ENCODE data around the gene CWC27.

DNA sequence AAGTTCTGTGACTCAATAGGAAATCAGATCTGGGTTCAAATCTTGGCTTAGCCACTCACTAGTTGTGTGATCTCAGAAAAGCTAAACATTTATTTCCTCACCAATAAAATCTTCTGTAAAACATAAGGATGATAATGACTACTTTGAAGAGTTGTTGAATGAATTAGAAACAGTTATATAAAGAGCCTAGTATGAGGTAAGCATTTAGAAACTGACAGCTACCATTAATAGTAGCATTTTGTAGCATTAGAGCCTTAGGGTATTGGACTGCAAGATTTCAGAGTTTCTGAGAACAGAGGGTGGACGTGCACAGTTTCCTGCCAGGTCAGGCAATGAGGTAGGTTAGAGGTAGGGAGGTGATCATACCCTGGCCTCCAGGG is 293.2 kb downstream of the CWC27 start:
- TF ChIP-seq GATA2 (IDR thresholded peaks at IDR 0.05; ENCODE audit: low read depth, low read length) = no peak
- TF ChIP-seq GATA3 (IDR thresholded peaks at IDR 0.05; ENCODE audit: low read depth, low read length) = no peak

Measured in SH-SY5Y (cell line).